Endothelial cell of umbilical vein (primary cell): ENCODE data around the gene GRB14. TPM values are rescaled to one million over a fixed set of nuclear protein-coding genes. Genes with fewer than 3 reads are reported as not detected.
A peak's percentile ranks its signal among the peaks of the same experiment; 100 is the strongest.
"Not testable (repeated sequence)": the region's sequence is repeated elsewhere in the genome, so short reads cannot be mapped to it uniquely, and the experiment has no call there.

Source experiments
- BruUV-seq: library from RNA; stranded (reverse); fragments of 400-500 nt; replicated peaks from 2 replicates; lab custom pipeline; 2021; lab: Mats Ljungman, UMichigan
- CTCF ChIA-PET: fragments of 300-600, 350-600 bp; sonication (Branson Sonifier 250); formaldehyde crosslinking; loops from one replicate; lab custom pipeline; 2021; ENCODE audit warnings: antibody characterized with exemption, inconsistent platforms; lab: Charles Lee
- POLR2A ChIA-PET: fragments of 300-600, 350-600 bp; sonication (Branson Sonifier 250); formaldehyde crosslinking; loops from one replicate; lab custom pipeline; 2021; ENCODE audit warnings: antibody characterized with exemption, inconsistent platforms; lab: Charles Lee
- DNase-seq: peaks from one replicate; pipeline ENCODE4 v3.0.0-alpha.2; 2011; ENCODE audit warnings: low read depth, low spot score
- FAIRE-seq: peaks from 2 replicates; lab custom pipeline; 2011; peaks lifted over from hg19 to GRCh38; lab: Jason Lieb, UNC
- H2AFZ ChIP-seq: 2 replicates; pipeline ENCODE4 v1.6.0; 2012; ENCODE audit warnings: low read depth, low read length, control low read depth, inconsistent platforms
- H3K27ac ChIP-seq: 2 replicates; pipeline ENCODE4 v1.5.1; 2011; ENCODE audit warnings: low read depth, mild to moderate bottlenecking, control low read depth, low read length, moderate library complexity; ENCODE audit not compliant: insufficient read depth
- H3K27me3 ChIP-seq, 2 experiments: 2 replicates each; pipeline versions ENCODE4 v1.6.0 to v1.6.1; 2011; ENCODE audit warnings: low read length in 2 of 2, mixed read lengths in 1 of 2; ENCODE audit not compliant: control insufficient read depth in 2 of 2, insufficient read depth in 2 of 2
- H3K36me3 ChIP-seq, 2 experiments: 2 replicates in 1 of 2; 3 replicates in 1 of 2; pipeline ENCODE4 v1.5.1; 2011; ENCODE audit warnings: low read length in 2 of 2, mild to moderate bottlenecking in 1 of 2, moderate library complexity in 1 of 2; ENCODE audit not compliant: control insufficient read depth in 2 of 2, insufficient read depth in 2 of 2; ENCODE audit errors: extremely low read depth in 1 of 2
- H3K4me1 ChIP-seq: 3 replicates; pipeline ENCODE4 v1.5.1; 2011; ENCODE audit warnings: mild to moderate bottlenecking, low read length; ENCODE audit not compliant: control insufficient read depth, insufficient read depth; ENCODE audit errors: extremely low read depth
- H3K4me2 ChIP-seq: 2 replicates; pipeline ENCODE4 v1.6.1; 2011; ENCODE audit warnings: low read length, control low read depth, mixed read lengths; ENCODE audit not compliant: insufficient read depth
- H3K4me3 ChIP-seq, 3 experiments: fragments of 200-600 bp in 1 of 3; sonication (generic), shearing (Covaris generic) in 1 of 3; replicated peaks in 1 of 3; 2 replicates each; pipeline ENCODE4 v1.5.1; 2011 to 2016; ENCODE audit warnings: control low read depth in 3 of 3, low read length in 3 of 3, mild to moderate bottlenecking in 2 of 3, inconsistent platforms in 1 of 3, low read depth in 1 of 3, moderate library complexity in 1 of 3; ENCODE audit not compliant: insufficient read depth in 1 of 3
- H3K79me2 ChIP-seq: 2 replicates; pipeline ENCODE4 v1.6.0; 2012; ENCODE audit warnings: low read length, inconsistent platforms; ENCODE audit not compliant: control insufficient read depth, insufficient read depth
- H3K9ac ChIP-seq: replicated peaks from 2 replicates; pipeline ENCODE3; 2011; ENCODE audit warnings: low read length, control low read depth; ENCODE audit not compliant: insufficient read depth; ENCODE audit errors: extremely low read depth
- H3K9me1 ChIP-seq: replicated peaks from 3 replicates; pipeline ENCODE4 v1.6.0; 2011; ENCODE audit warnings: mild to moderate bottlenecking, low read length; ENCODE audit not compliant: control insufficient read depth, insufficient read depth; ENCODE audit errors: extremely low read depth
- H3K9me3 ChIP-seq: replicated peaks from 2 replicates; pipeline ENCODE4 v1.5.1; 2012; ENCODE audit warnings: low read length, inconsistent platforms; ENCODE audit not compliant: control insufficient read depth, insufficient read depth
- H4K20me1 ChIP-seq: replicated peaks from 2 replicates; pipeline ENCODE3; 2011; ENCODE audit warnings: mild to moderate bottlenecking, low read length; ENCODE audit not compliant: control insufficient read depth, insufficient read depth; ENCODE audit errors: extremely low read depth
- CTCF ChIP-seq, 2 donors: IDR thresholded peaks; 1 replicate in 1 of 2; 2 replicates in 1 of 2; pipeline ENCODE4 v1.5.1; 2011; ENCODE audit warnings: low read length in 2 of 2, mild to moderate bottlenecking in 2 of 2, moderate library complexity in 2 of 2, control low read depth in 1 of 2, inconsistent platforms in 1 of 2, low read depth in 1 of 2; ENCODE audit not compliant: insufficient read depth in 1 of 2; ENCODE audit errors: extremely low read depth in 1 of 2
- EZH2 ChIP-seq: IDR thresholded peaks from 2 replicates; pipeline ENCODE4 v1.6.1; 2012; ENCODE audit warnings: borderline replicate concordance, low read depth, mild to moderate bottlenecking, moderate library complexity, low read length, inconsistent platforms; ENCODE audit not compliant: severe bottlenecking
- FOS ChIP-seq: IDR thresholded peaks from 2 replicates; pipeline ENCODE4 v1.6.1; 2011; ENCODE audit warnings: mild to moderate bottlenecking, low read length, moderate library complexity, borderline replicate concordance; ENCODE audit not compliant: insufficient read depth
- GATA2 ChIP-seq: IDR thresholded peaks from 2 replicates; pipeline ENCODE4 v1.7.0; 2011; ENCODE audit warnings: low read depth, mild to moderate bottlenecking, moderate library complexity, mixed read lengths, low read length; ENCODE audit not compliant: insufficient read length, insufficient read depth
- JUN ChIP-seq: IDR thresholded peaks from 2 replicates; pipeline ENCODE4 v1.6.1; 2011; ENCODE audit warnings: borderline replicate concordance, low read depth; ENCODE audit not compliant: insufficient read length, insufficient read depth
- MAX ChIP-seq: IDR thresholded peaks from 2 replicates; pipeline ENCODE4 v1.6.1; 2011; ENCODE audit not compliant: insufficient read depth, insufficient read length
- MYC ChIP-seq: IDR thresholded peaks from one replicate; pipeline ENCODE4 v1.6.1; 2011; ENCODE audit warnings: mild to moderate bottlenecking, low read depth, low read length
- POLR2A ChIP-seq: IDR thresholded peaks from 2 replicates; pipeline ENCODE4 v1.6.1; 2012; ENCODE audit warnings: low read depth, mild to moderate bottlenecking, control low read depth, low read length
- POLR2AphosphoS5 ChIP-seq: IDR thresholded peaks from 2 replicates; pipeline ENCODE4 v1.6.1; 2012; ENCODE audit warnings: low read depth, mild to moderate bottlenecking, control low read depth, low read length, moderate library complexity; ENCODE audit not compliant: insufficient read depth
- dilution Hi-C: fragments of 300-500 bp; cut with MboI; formaldehyde crosslinking; loops from one replicate; pipeline ENCODE4 v1.15.0; 2019; ENCODE audit warnings: low sequenced_read_pairs; ENCODE audit not compliant: extremely low pct_ligation_motif_present
- intact Hi-C: fragments of 100-400 bp; cut with micrococcal nuclease; formaldehyde crosslinking; loops from one replicate; pipeline ENCODE4 v1.10.0; 2022
- polyA plus RNA-seq, 4 experiments: library from polyadenylated mRNA; depleted of rRNA in 3 of 4; stranded (reverse) in 3 of 4; unstranded in 1 of 4; fragments of >200 nt; gene quantifications; 2 replicates each; pipeline versions ENCODE4 v1.2.1 to v1.2.3, GENCODE V29; 2011 to 2012; ENCODE audit warnings: missing spikeins in 1 of 4
- total RNA-seq: library from RNA; stranded (reverse); gene quantifications from 2 replicates; pipeline ENCODE4 v1.2.3, GENCODE V29; 2021

The GRB14 gene
- total and polyA plus RNA-seq, 2 donors (not counting 3 experiments of a cell fraction or from before 2014, with no cell fraction given) = 3.0 to 10.3 TPM

GRCh38 chr2:164628319-164628718, 7.0 kb upstream of the GRB14 start:
- H3K79me2 ChIP-seq, DNase-seq, dilution Hi-C loops, intact Hi-C loops, BruUV-seq, H3K4me3 ChIP-seq, FAIRE-seq, H3K4me2 ChIP-seq, H4K20me1 ChIP-seq, H3K27ac ChIP-seq, H3K36me3 ChIP-seq, CTCF ChIA-PET, H3K9me3 ChIP-seq, POLR2A ChIA-PET, H3K9me1 ChIP-seq, H3K27me3 ChIP-seq, H3K9ac ChIP-seq, H2AFZ ChIP-seq: not testable (repeated sequence)
- H3K4me1 ChIP-seq = peaks cover 25% of the 10 kb centered on the region

GRCh38 chr2:164625378-164625971, 4.2 kb upstream of the GRB14 start:
- Histone ChIP-seq H3K9me1 (no peaks in the 10 kb centered on the region), H3K4me2 (no peak overlapping the region), H3K27ac (no peak overlapping the region), H3K4me3 (no peak overlapping the region), H3K36me3 (no peaks in the 10 kb centered on the region), H3K9ac (no peak overlapping the region), H2AFZ (no peak overlapping the region), H3K4me1 (peaks cover 29% of the 10 kb centered on the region), H3K9me3 (no peaks in the 10 kb centered on the region), H3K79me2 (no peaks in the 10 kb centered on the region), H4K20me1 (no peaks in the 10 kb centered on the region), H3K27me3 (no peaks in the 10 kb centered on the region)
- ChIA-PET CTCF (interaction anchor here (0.8 kb wide), 1 partner anchor 25 kb away, joined by 5 read pairs; no protein-coding TSS in a partner anchor), POLR2A (no interaction called here)
- DNase-seq (peak; percentile 53), FAIRE-seq (peak; percentile 67)
- BruUV-seq = no TSS peak
- dilution Hi-C loops = no loop called here
- intact Hi-C loops = no loop called here
- TF ChIP-seq POLR2A (no peak), EZH2 (no peak), JUN (no peak), MYC (no peak), CTCF (IDR thresholded peaks at IDR 0.05; ENCODE audit: extremely low read depth in 1 of 2, insufficient read depth in 1 of 2, low read depth in 1 of 2, low read length in 2 of 2) (no peak), GATA2 (peak; percentile 82), MAX (no peak), POLR2AphosphoS5 (peak; percentile 13), FOS (peak; percentile 78)
